GM12892 (cell line): ENCODE data around the gene KRTAP5-7.

Source experiments
- POLR2A ChIP-seq: IDR thresholded peaks from 2 replicates; pipeline ENCODE4 v1.6.1; 2011; ENCODE audit warnings: low read depth, low read length, control low read depth
- POLR2AphosphoS5 ChIP-seq: IDR thresholded peaks from 2 replicates; pipeline ENCODE4 v1.6.1; 2011; ENCODE audit warnings: low read depth, low read length, control low read depth
- TAF1 ChIP-seq: IDR thresholded peaks from 2 replicates; pipeline ENCODE4 v1.6.1; 2011; ENCODE audit warnings: low read depth, mild to moderate bottlenecking, control low read depth, low read length, borderline replicate concordance

DNA sequence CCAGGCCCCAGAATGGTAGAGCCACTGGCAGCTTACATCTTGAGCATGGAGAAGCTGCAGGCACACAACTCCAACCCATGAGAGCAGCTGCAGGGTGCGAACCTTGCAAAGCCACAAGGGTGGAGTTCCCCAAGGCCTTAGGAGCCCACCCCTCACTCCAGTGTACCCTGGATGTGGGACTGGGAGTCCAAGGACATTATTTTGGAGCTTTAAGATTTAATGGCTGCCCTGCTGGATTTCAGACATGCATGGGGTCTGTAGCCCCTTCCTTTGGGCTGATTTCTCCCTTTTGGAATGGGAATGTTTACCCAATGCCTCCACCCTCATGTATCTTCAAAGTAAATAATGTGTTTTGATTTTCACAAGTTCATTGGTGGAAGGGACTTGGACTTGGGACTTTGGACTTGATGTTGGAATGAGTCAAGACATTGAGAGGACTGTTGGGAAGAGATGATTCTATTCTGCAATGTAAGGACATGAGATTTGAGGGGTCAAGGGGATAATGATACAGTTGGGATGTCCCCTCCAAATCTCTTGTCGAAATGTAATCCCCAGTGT, 1.1 kb upstream of the KRTAP5-7 start:
- no peak for TF ChIP-seq POLR2AphosphoS5
- TF ChIP-seq POLR2A = no peak
- TF ChIP-seq TAF1 = no peak
